HG03139 (cell line): ENCODE data around the gene ROMO1.
"Not testable (repeated sequence)": the region's sequence is repeated elsewhere in the genome, so short reads cannot be mapped to it uniquely, and the experiment has no call there.

Experiments used
- ATAC-seq: cut with Tn5 transposase; IDR thresholded peaks from one replicate; pipeline ENCODE4 v1.9.1; 2021; ENCODE audit not compliant: unreplicated experiment

The ROMO1 gene

DNA sequence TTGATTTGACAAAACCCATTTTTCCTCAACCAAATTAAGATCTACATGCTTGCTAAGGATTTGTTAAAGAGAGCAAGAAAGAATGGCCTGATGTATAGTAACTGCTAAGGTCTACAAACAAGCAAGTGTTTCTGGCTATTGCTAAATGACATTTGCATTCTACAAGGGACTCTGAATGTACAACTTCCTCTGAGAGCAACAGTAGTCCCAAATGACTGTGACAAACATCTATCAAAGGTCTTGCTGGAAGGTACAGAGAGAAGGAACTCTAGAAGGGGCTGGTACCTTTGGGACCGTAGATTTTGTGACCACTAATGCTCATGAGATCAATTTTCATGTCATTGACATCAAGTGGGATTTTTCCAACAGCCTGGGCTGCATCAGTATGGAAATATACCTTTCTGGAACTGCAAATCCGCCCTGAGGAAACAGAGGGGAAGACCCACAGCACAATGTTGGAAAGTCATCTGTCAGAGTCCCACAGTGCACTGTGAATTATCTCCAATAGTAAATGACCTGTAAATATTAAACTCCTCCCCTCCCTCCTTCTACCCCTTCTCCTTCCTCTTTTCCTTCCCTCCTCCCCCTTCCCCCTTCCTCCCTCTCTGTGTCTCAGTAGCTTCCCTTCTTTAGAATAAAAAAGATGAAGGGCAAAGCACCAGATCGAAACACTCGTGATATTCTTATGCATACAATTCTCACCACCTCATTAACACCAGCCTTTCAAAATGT is 18.6 kb upstream of the ROMO1 start:
- no peak for ATAC-seq

GRCh38 chr20:35681960-35682359 is 17.2 kb upstream of the ROMO1 start:
- no peak for ATAC-seq

DNA sequence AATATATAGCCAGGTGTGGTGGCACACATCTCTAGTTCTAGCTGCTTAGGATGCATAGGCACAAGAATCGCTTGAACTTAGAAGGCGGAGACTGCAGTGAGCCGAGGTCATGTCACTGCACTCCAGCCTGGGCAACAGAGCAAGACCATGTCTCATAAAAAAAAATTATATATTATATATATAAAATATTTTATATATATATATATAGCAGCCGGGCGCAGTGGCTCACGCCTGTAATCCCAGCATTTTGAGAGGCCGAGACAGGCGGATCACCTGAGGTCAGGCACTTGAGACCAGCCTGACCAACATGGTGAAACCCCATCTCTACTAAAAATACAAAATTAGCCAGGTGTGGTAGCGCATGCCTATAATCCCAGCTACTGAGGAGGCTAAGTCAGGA is 13.8 kb upstream of the ROMO1 start:
- ATAC-seq = not testable (repeated sequence)

DNA sequence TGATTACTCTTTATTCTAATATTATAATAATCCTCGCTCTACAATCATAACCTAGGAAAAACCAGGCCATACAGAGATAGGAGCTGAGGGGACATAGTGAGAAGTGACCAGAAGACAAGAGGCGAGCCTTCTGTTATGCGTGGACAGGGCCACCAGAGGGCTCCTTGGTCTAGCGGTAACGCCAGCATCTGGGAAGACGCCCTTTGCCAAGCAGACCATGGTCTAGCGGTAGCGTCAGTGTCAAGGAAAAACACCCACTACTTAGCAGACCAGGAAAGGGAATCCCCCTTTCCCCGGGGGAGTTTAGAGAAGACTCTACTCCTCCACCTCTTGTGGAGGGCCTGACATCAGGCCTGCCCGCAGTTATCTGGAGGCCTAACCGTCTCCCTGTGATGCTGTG is 12.3 kb upstream of the ROMO1 start:
- ATAC-seq = not testable (repeated sequence)

GRCh38 chr20:35690265-35690664 is 8.9 kb upstream of the ROMO1 start:
- no peak for ATAC-seq

- no peak for ATAC-seq
These were observed 3.9 kb upstream of the ROMO1 start for GRCh38 chr20:35695245-35695749.

GRCh38 chr20:35695978-35696377 is 3.2 kb upstream of the ROMO1 start:
- ATAC-seq = no peak

DNA sequence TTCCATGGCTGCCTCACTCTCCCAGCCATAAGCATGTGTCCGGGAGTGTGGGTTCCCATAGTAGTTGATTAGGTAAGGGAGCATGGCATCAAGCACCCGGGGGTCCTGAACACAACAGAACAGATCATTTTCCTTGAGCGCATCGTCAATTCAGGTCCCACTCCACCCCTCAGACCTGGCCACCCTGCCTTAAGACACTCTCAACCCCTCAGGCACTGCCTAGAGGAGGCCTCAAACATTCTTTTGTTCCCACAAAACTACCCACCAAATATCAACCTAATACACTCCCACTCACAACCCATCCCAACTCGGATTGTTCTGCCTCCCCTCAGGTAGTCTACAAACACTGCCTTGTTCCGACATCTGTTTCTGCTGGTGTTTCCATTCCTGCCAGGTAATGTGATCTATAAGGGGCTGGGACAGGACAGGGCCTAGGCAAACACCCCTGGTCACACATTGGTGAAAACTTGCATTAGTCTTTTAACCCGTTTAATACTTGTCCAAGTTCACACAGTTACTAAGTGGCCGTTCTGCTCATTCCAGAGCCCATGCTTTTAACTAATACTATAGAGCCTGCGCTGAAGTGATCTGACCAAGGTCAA is 1.4 kb upstream of the ROMO1 start:
- no peak for ATAC-seq

GRCh38 chr20:35698298-35699126 is 693 bp upstream of the ROMO1 start:
- peak; percentile 7 for ATAC-seq

- ATAC-seq = no peak
These were observed 886 bp downstream of the ROMO1 start for GRCh38 chr20:35699957-35700624.

- ATAC-seq = no peak
These were observed 1.5 kb downstream of the ROMO1 start for GRCh38 chr20:35700625-35701148.

GRCh38 chr20:35702051-35702823 is 3.0 kb downstream of the ROMO1 start:
- ATAC-seq = no peak

DNA sequence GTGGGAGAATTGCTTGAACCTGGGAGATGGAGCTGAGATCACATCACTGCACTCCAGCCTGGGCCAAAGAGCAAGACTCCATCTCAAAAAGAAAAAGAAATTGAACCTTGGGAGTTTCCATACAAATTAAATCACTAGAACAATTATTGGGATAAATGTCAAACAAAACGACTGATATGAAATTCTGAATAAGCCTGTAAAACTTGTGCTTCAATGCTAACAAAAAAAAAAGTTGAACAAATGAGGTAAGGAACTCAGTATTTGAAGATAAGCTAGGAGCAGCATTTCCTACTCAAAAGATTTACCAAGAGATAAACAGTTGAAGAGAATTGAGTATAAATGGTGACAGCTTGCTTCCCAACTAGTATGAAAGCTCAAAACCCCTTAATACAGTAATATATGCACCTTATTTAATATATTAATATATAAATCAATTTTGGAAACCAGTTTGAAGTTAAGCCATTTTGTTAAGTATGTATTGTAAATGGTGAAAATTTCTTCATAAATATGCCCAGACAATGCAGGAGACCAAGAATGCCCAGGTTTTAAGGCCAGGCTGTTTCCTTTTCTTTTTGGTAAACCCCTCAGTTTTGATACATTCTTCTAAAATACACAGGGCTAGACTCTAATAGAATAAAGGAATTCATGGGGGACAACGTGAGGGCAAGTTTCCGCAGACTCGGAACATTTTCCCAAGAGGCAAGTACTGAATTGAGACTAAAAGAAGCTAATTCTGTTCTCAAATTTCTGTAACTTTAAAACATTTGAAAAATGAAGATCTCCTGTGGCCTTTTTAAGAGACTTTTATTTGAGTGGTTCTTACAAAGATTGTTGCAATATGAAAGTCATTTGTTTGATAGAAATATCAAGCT is 3.9 kb downstream of the ROMO1 start:
- no peak for ATAC-seq

DNA sequence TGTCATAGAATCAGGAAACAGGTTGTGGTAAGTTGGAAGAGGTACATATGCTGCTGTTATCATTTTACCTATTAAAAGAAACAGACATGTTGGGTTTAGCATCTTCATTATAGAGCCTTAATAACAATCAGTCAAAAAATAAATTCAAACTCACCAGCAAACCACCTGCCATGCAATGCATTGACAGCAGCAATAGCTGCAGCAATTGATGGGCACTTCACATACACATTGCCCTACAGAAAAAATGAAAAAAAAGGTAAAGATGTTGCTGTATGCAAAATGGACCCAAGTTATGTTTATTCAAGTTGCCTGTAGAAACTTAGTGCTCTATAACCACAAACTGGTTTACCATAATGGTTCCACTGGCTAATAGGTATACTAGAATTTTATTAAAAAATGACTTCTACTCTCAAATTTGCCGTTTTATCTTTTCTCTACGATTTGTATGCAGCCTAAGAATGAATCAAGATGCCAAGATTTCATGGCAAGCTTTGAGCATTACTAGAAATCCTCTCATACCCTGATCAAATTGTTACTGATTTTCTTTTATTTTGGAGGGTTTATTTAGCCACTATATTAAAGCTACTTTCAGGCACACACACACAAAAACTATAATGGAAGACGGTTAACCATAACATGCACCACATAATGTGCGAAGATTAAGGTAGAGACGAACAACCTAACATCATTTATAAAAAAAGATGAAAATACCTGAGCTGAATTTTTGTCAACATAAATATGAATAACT is 5.5 kb downstream of the ROMO1 start:
- ATAC-seq = no peak

DNA sequence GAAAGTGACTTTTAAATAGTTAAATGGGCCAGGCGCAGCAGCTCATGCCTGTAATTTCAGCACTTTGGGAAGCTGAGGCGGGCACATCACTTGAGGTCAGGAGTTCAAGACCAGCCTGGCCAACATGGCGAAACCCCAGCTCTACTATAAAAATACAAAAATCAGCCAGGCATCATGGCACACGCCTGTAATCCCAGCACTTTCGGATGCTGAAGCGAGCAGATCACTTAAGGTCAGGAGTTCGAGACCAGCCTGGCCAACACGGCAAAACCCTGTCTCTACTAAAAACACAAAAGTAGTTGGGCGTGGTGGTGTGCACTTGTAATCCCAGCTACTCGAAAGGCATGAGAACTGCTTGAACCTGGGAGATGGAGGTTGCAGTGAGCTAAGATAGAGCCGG is 6.7 kb downstream of the ROMO1 start:
- not testable (repeated sequence) for ATAC-seq

GRCh38 chr20:35706591-35707529 is 7.7 kb downstream of the ROMO1 start:
- not testable (repeated sequence) for ATAC-seq

DNA sequence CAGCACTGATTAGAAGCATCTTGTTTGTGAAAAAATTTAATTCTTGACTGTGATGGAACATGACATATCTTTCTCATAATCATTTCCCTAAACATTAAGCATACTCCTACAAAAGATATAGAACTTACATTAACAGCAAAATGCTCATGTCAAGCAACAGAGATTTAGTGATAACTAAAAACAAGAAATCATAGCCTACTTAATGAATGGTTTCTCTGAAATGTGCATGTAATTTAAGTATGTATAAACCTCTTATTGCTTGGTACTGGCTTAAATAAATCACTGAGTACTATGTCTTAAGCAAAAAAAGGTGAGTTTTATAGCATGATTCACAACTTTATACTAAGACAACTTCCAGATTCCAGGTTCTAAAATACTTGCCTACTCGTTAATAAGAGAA is 9.3 kb downstream of the ROMO1 start:
- no peak for ATAC-seq
